ENCODE measurements around the gene ST3GAL4.

DNA sequence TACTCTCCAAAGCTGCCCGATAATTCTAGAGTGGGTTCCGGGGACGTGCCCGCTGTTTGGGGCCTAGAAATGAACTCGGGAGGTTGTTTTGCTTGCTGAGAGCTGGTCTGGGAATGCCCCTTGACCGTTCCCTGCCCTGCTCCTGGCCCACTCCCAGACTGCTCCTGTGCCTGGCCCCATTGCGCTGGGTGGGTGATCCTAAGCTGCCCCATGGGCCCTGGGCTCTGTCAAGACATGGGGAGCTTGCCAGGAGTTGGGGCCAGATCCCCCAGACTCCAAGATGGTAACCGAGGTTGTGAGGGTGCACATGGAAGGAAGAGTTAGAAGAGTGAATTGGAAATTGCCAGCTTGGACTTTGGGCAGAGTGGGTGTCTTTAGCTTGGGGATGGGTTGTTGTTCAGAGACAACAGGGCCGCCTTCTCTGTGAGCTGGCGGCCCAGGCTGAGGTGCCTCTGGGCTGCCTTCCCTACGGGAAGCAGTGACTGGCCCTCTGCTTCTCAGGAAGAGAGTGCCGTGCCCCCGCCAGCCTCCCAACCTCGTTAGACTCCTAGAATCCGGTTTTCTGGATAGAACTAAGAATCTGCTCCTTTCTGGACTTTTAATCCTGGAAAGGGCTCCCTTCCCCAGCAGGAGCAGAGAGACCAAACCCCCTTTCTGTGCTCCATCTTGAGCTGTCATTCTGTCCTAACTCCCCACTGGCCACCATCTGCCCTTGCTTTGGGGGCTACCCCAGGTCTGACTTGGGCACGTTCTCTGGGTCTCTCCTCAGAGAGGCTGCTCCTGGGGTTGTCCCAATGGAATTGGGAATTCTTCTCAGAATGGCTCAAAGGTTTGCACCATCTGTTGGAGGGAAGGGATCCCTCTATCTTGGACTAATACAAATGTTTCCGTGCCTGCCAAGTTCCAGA lies 1.8 kb downstream of the ST3GAL4 start:
- TF ChIP-seq, protein P1, sequence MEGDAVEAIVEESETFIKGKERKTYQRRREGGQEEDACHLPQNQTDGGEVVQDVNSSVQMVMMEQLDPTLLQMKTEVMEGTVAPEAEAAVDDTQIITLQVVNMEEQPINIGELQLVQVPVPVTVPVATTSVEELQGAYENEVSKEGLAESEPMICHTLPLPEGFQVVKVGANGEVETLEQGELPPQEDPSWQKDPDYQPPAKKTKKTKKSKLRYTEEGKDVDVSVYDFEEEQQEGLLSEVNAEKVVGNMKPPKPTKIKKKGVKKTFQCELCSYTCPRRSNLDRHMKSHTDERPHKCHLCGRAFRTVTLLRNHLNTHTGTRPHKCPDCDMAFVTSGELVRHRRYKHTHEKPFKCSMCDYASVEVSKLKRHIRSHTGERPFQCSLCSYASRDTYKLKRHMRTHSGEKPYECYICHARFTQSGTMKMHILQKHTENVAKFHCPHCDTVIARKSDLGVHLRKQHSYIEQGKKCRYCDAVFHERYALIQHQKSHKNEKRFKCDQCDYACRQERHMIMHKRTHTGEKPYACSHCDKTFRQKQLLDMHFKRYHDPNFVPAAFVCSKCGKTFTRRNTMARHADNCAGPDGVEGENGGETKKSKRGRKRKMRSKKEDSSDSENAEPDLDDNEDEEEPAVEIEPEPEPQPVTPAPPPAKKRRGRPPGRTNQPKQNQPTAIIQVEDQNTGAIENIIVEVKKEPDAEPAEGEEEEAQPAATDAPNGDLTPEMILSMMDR (IDR thresholded peaks at IDR 0.05) = no peak
- TF ChIP-seq EZH2 (IDR thresholded peaks at IDR 0.05; ENCODE audit: borderline replicate concordance, insufficient read depth, low read depth, low read length, poor library complexity, severe bottlenecking) = no peak
